ENCODE results near the gene CPA5.

The CPA5 gene

GRCh38 chr7:130415006-130415405, 70.4 kb downstream of the CPA5 start:
- no peak overlapping the region for H3K4me3 ChIP-seq (ENCODE audit: low read length)
- DNase-seq (ENCODE audit: low read depth, low spot score): peak; percentile 56

GRCh38 chr7:130417213-130417612, 72.6 kb downstream of the CPA5 start:
- DNase-seq (ENCODE audit: low read depth, low spot score): peak; percentile 79
- H3K4me3 ChIP-seq (ENCODE audit: low read length): peak overlapping the region; percentile 25

GRCh38 chr7:130418306-130418705, 73.7 kb downstream of the CPA5 start:
- no peak overlapping the region for H3K4me3 ChIP-seq (ENCODE audit: low read length)
- DNase-seq (ENCODE audit: low read depth, low spot score): no peak
